Cardiac fibroblast (primary cell): ENCODE measurements around the gene PSMD12.
"Not testable (repeated sequence)": the region's sequence is repeated elsewhere in the genome, so short reads cannot be mapped to it uniquely, and the experiment has no call there.

ENCODE experiments used
- DNase-seq, 2 donors: peaks; one replicate each; pipeline versions ENCODE4 v3.0.0 to v3.0.0-alpha.2; 2010; ENCODE audit warnings: low read depth in 2 of 2
- H3K4me3 ChIP-seq, 2 donors: replicated peaks in 1 of 2; 1 replicate in 1 of 2; 2 replicates in 1 of 2; pipeline ENCODE4 v1.5.1; 2011; ENCODE audit warnings: low read depth in 2 of 2, low read length in 2 of 2, mild to moderate bottlenecking in 2 of 2, moderate library complexity in 1 of 2
- CTCF ChIP-seq: IDR thresholded peaks from one replicate; pipeline ENCODE4 v1.5.1; 2011; ENCODE audit warnings: low read depth, mild to moderate bottlenecking, low read length, inconsistent platforms

Gene PSMD12

GRCh38 chr17:67343237-67343636, 23.1 kb downstream of the PSMD12 start:
- TF ChIP-seq CTCF, result no peak
- DNase-seq, result no peak
- no peak overlapping the region for H3K4me3 ChIP-seq

GRCh38 chr17:67338353-67338752, 28.0 kb downstream of the PSMD12 start:
- not testable (repeated sequence) for H3K4me3 ChIP-seq

DNA sequence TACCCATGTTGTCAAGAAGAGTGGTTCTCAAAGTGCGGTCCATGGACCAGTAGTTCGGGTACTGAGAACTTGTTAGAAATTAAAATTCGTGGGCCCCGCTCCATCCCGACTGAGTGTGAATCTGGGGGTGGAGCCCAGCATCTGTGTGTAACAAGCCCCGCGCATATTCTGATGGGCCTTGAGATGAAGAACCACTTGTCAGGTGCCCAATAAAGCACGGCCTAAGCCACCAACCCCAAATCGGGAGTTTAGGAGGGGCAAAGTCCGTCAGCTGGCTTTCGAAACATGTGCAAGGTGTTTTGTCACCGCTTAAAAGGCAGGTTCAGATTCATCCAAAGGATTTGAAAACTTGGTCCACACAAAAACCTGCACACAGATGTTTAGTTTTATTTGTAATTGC, 29.5 kb downstream of the PSMD12 start:
- no peak overlapping the region for H3K4me3 ChIP-seq
- TF ChIP-seq CTCF, result no peak
- DNase-seq, result no peak

More at GRCh38 chr17:67338353-67338752, 28.0 kb downstream of the PSMD12 start:
- DNase-seq, result not testable (repeated sequence)

- no peak for DNase-seq
- TF ChIP-seq CTCF, result no peak
- no peak overlapping the region for H3K4me3 ChIP-seq
Observed at GRCh38 chr17:67335245-67335835, 31.0 kb downstream of the PSMD12 start.

DNA sequence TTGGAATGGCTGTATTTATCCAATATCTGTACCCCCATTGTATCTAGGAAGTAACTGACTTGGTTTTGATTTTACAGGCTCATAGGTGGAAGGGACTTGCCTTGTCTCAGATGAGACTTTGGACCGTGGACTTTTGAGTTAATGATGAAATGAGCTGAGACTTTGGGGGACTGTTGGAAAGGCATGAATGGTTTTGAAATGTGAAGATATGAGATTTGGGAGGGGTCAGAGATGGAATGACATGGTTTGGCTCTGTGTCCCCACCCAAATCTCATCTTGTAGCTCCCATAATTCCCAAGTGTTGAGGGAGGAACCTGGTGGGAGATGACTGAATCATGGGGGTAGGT, 34.2 kb downstream of the PSMD12 start:
- DNase-seq, H3K4me3 ChIP-seq: not testable (repeated sequence)

GRCh38 chr17:67331381-67332161, 34.8 kb downstream of the PSMD12 start:
- not testable (repeated sequence) for H3K4me3 ChIP-seq, DNase-seq

DNA sequence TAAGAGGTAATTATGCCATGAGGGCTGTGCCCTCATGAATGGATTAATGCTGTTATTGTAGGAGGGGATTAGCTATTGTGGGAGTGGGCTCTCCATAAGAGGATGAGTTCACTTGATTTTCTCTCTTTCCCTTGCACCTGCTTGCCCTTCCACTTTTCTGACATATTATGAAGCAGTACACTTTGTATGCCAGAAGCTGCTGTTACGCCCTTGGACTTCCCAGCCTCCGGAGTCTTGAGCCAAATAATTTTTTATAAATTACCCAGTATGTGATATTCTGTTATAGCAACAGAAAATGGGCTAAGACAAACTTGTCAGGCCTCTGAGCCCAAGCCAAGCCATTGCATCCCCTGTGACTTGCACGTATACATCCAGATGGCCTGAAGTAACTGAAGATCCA, 38.4 kb downstream of the PSMD12 start:
- no peak for TF ChIP-seq CTCF

DNA sequence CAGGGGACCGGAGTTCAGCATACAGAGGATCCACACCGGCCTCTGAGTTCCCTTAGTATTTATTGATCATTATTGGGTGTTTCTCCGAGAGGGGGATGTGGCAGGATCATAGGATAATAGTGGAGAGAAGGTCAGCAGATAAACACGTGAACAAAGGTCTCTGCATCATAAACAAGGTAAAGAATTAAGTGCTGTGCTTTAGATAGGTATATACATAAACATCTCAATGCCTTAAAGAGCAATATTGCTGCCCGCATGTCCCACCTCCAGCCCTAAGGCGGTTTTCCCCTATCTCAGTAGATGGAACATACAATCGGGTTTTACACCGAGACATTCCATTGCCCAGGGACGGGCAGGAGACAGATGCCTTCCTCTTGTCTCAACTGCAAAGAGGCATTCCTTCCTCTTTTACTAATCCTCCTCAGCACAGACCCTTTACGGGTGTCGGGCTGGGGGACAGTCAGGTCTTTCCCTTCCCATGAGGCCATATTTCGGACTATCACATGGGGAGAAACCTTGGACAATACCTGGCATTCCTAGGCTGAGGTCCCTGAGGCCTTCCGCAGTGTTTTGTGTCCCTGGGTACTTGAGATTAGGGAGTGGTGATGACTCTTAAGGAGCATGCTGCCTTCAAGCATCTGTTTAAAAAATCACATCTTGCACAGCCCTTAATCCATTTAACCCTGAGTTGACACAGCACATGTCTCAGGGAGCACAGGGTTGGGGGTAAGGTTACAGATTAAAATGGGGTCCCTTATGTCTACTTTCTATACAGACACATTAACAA, 39.2 kb downstream of the PSMD12 start:
- not testable (repeated sequence) for H3K4me3 ChIP-seq, DNase-seq

More for the DNA sequence above, 38.4 kb downstream of the PSMD12 start:
- DNase-seq, result no peak
- no peak overlapping the region for H3K4me3 ChIP-seq
